ENCODE results near the gene PLEKHF1.
"Not testable (repeated sequence)": the region's sequence is repeated elsewhere in the genome, so short reads cannot be mapped to it uniquely, and the experiment has no call there.

The PLEKHF1 gene

GRCh38 chr19:29666578-29667386 lies 1.5 kb downstream of the PLEKHF1 start:
- DNase-seq = no peak

DNA sequence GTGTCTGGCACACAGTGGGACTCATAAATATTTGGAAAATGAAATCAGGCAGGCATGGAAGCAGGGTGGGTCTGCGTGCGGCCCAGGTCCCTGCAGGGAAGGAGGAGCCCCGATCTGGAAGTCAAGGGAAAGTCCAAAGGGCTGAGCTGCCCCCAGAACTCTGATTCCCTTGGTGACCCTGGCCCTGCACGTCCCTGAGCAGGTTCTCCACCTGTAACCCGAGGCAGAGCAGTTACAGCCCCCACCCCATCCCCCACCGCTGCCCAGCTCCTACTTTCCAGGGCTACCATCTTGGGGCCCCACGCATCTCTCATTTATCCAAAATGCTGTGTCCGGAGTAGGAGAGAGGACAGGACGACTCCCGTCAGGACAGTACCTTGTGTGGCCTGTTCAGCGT lies 2.1 kb downstream of the PLEKHF1 start:
- DNase-seq = no peak

DNA sequence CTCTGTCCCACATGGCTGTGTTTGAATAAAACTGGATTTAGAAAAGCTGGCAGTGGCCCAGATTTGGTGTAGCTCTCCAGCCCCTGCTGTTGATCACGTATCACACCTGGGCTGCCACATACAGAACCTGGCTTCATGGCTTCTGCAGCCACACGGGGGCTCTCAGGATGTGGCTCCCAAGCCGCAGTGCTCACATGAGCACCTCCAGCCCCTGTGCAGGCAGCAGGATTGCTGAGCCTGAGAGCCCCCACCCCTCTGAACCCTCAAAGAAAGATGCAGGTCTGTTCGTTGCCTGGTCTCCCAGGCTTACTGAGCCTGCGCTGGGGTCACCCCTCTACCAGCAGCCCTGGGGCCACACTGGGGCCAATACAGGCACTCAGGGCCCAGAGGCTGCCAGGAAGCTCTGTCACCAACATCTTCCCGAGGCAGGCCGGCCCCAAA lies 2.7 kb downstream of the PLEKHF1 start:
- no peak for DNase-seq

DNA sequence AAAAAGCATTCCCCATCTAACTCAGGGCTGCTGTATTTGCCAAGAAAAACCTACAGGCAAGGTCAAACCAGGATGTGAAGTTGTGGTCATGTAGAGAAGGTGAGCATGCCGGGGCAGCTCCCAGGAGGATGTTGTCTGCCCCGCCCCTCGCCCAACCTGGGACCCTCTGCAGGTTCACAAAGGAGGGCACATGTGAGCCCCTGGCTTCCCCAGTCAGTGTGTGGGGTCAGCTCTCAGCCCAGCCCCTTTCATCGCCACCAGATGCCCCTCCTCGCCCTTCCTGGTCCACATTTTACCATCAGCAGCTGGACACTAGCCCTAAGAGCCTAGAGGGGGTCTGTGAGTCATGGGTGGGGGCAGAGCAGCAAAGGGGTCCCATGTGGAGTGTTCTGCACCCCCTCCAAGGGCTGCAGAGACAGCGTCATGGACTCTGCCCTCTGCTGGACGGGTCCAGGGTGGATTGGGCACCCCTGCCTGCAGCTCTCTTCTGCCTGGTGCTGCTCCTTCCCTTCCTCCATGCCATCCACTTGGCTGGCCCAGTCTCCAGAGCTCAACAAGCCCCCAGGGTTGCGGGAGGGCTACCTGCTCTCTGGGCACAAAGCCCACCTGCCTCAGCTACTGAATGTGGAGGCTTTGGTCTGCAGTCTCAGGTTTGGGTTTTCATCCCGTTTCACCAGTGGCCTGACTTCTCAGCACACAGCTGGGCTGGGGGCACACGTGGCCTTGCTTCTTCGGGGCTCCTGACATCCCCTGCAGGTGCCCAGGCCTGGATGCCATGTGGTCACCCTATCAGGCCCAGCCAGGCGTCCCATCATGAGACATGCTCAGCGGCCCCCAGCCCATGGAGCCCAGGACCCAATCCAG lies 3.7 kb downstream of the PLEKHF1 start:
- DNase-seq = no peak

DNA sequence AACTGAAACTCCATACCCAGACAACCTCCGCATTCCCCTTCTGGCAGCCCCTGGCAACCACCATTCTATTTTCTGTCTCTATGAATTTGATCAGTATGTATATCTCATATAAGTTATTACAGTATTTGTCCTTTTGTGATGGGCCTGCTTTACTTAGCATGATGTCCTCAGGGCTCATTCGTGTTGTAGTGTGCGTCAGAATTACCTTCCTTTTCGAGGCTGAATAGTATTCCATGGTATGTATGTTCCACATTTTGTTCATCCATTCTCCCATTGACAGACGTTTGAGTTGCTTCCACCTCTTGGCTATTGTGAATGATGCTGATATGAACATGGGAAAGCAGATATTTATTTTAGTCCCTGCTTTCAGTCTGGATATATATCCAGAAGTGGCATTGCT lies 5.0 kb downstream of the PLEKHF1 start:
- no peak for DNase-seq

GRCh38 chr19:29671026-29671392 lies 5.7 kb downstream of the PLEKHF1 start:
- not testable (repeated sequence) for DNase-seq

DNA sequence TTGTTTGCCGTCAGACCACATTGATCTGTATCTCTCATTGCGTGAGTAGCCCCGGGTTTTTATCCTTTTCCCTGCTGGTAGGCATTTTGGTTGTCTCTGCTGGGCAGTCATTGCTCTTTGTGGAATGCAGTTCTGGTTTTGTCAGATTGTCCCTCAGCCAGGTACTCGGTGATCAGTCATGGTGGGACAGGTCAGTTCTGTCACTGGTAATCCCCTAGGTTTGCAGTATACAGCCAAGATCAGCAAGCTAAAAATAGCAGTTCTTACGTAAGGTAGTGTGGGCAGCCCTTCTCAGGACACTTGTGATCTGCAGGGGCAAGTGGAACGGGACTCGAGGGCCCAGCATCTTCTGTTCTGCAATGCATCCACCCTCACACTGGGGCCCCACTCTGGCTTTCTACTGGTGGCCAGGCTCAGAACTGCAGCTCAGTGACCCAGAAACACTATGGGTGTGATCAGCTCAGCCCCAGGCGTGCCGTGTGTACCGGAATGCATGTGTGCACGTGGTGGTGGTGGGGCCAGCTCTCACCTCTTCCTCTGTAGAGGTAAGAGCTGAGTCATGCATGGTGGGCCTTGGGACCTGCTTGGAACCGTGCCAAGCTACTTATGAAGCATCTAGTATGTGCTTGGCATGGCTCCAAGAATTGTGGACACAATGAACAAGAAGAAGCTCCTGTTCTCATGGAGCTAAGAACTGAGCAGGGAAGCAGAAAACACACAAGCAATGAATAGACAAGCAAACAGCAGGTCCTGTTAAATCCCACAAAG lies 6.3 kb downstream of the PLEKHF1 start:
- no peak for DNase-seq

DNA sequence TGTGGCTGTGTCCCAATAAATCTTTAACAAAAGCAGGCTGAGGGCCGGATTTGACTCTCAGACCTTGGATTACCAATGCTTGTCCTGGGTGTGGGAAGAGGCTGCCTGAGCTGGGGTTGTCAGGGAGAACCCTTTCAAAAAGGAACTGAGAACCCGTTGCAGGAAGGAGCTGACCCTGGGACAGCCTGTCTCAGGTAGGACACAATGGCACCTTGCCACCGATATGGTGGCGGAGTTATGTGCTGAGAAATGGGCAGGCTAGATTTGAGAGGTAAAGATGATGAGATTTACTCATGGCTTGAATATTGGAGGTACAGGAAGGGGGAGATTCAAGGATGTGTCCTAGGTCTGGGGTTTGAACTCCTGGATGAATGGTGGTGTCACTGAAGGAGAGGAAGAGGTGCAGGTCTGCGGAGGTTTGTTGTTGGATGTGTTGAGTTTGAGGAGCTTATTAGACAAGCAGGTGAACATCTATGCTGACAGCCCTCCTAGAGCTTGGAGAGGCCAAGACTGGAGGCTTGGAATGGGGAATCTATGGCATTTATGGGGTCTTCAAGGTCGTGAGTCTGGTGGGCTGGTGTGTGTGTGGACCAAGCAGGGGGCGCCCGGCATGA lies 7.2 kb downstream of the PLEKHF1 start:
- no peak for DNase-seq

DNA sequence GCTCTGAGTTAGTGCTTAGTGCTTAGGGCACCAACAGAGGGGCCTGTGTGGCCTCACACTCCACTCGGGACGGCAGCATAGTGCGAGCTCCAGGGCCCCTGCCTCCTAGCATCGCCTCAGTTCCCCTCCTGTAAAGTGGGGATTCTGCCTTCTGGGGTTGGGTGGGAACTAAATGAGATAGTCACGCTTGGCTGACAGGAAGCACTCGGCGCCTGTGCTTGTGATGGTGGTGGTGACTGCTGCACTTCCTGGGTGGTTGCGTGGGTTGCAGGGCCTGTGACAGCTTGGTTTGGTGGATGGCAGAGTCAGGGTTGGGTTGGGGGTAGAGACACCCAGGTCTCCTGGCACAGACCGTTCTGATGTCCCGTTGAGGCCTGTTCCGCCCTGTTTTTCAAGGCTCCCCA lies 7.7 kb downstream of the PLEKHF1 start:
- no peak for DNase-seq

DNA sequence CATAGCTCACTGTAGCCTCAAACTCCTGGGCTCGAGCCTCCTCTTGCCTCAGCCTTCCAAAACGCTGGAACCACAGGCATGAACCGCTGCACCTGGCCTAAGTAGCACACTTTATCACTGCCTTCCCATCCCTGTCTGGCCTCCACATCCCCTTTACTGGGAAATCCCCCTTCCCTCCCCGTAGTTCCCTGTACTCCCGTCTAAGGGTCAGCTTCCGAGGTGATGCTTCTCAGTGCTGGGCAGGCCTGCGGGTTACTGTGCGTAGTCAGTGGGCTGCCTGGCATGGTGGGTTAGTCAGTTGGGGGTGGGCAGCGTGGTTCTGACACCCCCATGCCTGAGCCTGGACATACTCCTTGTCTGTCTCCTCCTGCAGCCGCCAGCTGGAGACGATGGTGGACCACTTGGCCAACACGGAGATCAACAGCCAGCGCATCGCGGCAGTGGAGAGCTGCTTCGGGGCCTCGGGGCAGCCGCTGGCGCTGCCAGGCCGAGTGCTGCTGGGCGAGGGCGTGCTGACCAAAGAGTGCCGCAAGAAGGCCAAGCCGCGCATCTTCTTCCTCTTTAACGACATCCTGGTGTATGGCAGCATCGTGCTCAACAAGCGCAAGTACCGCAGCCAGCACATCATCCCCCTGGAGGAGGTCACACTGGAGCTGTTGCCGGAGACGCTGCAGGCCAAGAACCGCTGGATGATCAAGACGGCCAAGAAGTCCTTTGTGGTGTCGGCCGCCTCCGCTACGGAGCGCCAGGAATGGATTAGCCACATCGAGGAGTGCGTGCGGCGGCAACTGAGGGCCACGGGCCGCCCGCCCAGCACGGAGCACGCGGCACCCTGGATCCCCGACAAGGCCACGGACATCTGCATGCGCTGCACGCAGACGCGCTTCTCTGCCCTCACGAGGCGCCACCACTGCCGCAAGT lies 8.4 kb downstream of the PLEKHF1 start:
- no peak for DNase-seq

GRCh38 chr19:29674374-29675119 lies 9.3 kb downstream of the PLEKHF1 start:
- no peak for DNase-seq

DNA sequence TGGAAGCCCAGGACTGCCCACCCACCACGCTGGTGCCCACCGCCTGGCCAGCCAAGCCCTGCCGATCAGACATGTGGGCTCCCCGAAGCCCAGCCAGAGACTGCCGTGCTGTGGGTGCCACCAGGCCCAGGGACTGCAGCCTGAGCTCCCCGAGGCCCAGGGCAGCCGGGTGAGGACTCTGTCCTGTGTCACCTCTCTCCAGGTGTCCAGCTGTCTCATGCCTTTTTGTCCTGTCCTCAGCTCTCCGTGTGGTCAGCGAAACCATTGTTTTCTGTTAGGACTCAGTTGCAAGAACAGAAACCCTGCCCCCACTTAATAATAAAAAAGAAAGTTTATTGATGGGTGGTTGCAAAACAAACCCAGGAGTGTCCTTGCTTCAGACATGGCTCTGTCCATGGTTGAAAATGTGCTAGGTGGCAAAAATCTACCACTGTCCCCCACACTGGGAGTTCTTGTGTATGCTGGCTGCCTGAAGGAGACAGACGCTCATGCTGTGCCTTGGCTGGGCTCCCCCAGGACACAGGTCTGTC lies 9.9 kb downstream of the PLEKHF1 start:
- no peak for DNase-seq

DNA sequence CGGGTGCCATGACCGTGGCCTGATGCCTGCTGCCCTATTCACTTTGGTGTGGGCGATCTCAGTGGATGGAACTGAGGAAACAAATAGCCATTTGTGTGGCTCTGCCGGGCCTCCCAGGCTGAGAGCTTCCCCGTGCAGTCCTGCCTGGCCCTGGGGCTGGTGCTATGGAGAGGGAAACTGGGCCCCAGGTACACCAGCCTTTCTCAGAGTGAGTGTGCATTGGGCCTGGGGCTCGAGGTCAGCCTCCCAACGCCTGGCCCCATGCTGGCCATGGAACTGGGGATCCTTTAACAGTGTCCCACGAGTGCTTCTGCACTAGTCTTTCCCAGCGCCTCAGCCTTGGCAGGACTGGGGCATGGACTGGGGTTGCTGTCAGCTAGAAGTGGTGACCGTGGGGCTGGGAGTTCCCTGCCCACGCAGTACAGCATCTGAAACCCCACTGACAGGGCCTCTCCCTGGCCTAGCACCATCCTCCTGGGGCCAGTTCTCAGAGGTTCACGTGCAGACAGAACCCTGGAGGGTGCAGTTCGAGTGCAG lies 10.5 kb downstream of the PLEKHF1 start:
- DNase-seq = no peak

DNA sequence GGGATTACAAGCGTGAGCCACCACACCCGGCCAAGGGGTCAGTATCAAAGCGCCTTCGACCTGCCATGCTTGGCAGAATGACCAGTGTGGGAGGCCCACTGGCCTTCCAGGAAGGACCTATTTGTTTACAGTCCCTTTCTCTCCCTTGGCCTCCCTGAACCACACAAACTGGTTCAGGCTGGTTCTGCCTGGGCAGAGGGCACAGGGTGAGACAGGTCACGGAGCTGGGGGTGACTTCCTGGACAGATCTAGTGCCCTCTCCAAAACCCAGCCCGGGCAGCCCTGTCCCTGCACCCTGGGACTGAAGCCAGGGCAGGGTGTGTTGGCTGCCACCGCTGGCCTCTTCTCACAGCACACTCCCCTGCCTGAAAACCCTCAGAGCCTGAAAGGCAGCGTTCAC lies 11.3 kb downstream of the PLEKHF1 start:
- no peak for DNase-seq

DNA sequence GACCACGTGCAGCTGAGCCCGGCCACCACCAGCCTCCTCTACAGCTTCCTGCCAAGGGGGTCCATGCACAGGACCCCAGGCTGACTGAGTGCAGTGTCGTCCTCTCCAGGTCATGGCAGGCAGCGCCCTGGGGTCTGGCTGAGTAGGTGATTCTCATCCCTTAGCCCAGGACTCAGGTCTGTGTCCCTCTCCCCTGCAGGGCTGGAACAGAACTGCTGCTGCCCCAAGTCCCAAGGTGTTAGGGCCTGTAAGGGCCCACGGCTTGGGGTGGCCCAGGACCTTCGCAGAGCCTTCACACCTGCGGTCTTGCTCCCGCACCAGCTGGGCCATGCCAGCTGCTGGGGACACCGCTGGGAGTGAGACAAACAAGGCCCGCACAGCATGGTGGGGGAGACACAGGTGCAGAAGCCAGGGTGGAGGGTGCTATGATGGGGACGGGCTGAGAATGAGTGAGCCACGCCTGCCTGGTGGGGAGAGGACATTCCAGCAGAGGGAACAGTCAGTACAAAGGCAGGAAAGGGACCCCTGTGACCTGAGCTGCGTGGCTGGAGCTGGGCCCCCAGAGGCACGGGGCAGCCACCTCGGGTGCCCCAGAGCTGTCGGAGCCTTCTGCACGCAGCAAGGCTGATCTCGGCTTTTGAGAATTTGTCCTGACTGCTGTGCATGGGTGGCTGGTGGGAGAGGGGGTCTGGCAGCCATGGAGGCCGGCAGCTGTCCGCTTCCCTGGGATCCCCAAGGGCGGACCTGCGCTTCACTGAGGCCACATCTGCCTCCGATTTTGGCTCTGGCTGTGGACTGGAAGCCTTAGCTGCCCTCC lies 11.9 kb downstream of the PLEKHF1 start:
- no peak for DNase-seq

DNA sequence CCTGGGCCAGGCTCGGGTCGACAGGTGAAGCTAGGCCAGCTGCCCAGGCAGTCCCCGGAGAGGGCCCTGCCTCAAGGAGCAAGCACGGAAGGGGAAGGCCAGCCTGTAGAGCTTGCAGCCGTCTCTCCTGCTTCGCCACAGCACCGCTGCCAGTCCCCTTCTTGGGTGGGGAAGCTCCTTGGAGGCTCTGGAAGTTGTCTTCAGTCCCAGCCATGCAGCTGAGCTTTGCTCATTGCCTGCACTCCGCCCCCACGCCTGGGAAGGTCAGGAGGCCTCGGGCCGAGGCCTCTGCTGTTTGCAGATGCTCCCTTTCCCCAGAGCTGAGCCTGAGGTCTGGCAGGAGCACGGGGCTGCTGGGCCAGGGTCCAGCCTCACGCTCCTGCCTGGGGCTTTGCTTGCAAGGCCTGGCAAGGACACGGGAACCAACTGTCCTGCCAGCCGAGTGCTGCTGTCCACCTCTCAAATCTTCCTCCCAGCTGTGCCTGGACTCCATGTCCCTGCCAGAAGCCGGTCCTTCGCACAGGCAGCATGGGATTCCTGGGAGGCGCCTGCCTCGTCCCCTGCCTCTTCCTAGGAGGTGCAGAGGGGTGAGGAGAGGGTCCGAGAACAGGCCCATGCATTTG lies 13.3 kb downstream of the PLEKHF1 start:
- DNase-seq = no peak

GRCh38 chr19:29679598-29680210 lies 14.4 kb downstream of the PLEKHF1 start:
- DNase-seq = no peak

GRCh38 chr19:29680447-29680846 lies 15.2 kb downstream of the PLEKHF1 start:
- DNase-seq = no peak

- no peak for DNase-seq
Measured at GRCh38 chr19:29680937-29681336, 15.7 kb downstream of the PLEKHF1 start.

Measured in COR-L47 (cell line).